SK-N-SH (cell line): ENCODE measurements around the gene HSPD1. TPM values are rescaled to one million over a fixed set of nuclear protein-coding genes. Genes with fewer than 3 reads are reported as not detected.

ENCODE experiments used
- CTCF ChIA-PET: fragments of 300-600, 350-600 bp; formaldehyde crosslinking; extraction: SDS; loops from one replicate; lab custom pipeline; 2021; lab: Yijun Ruan, JAX
- POLR2A ChIA-PET: fragments of 350-600 bp; sonication (Branson Sonifier 250); formaldehyde crosslinking; extraction: SDS; loops from one replicate; lab custom pipeline; 2020; ENCODE audit warnings: antibody characterized with exemption, inconsistent platforms; lab: Yijun Ruan, JAX
- DNase-seq: peaks from one replicate; pipeline ENCODE4 v3.0.0; 2012
- H2AFZ ChIP-seq: fragments of 200-600 bp; sonication (generic); 2 replicates; pipeline ENCODE4 v1.8.1; 2016; ENCODE audit warnings: antibody characterized with exemption, mild to moderate bottlenecking, low read depth
- H3F3A ChIP-seq: fragments of 200-600 bp; sonication (generic); replicated peaks from 2 replicates; pipeline ENCODE3; 2016; ENCODE audit warnings: antibody characterized with exemption, mild to moderate bottlenecking; ENCODE audit not compliant: insufficient read depth
- H3K27ac ChIP-seq, 2 experiments: fragments of 200-500 bp in 1 of 2; fragments of 200-600 bp in 1 of 2; sonication (Bioruptor generic) in 1 of 2; sonication (generic), shearing (Covaris generic) in 1 of 2; 2 replicates each; pipeline versions ENCODE4 v1.5.1 to v1.6.1; 2014 to 2016; ENCODE audit warnings: low read depth in 2 of 2, inconsistent platforms in 1 of 2, low read length in 1 of 2, mild to moderate bottlenecking in 1 of 2, mixed read lengths in 1 of 2
- H3K27me3 ChIP-seq: fragments of 200-600 bp; sonication (generic), shearing (Covaris generic); 2 replicates; pipeline ENCODE4 v1.6.1; 2016; ENCODE audit warnings: mixed run types; ENCODE audit not compliant: insufficient read depth
- H3K36me3 ChIP-seq, 2 experiments: fragments of 200-500 bp in 1 of 2; fragments of 200-600 bp in 1 of 2; sonication (Bioruptor generic) in 1 of 2; sonication (generic) in 1 of 2; replicated peaks in 1 of 2; 2 replicates each; pipeline versions ENCODE3 to v1.5.1; 2014 to 2016; ENCODE audit warnings: low read length in 1 of 2, mild to moderate bottlenecking in 1 of 2; ENCODE audit not compliant: insufficient read depth in 2 of 2, control insufficient read depth in 1 of 2
- H3K4me1 ChIP-seq, 2 experiments: fragments of 200-500 bp in 1 of 2; fragments of 200-600 bp in 1 of 2; sonication (Bioruptor generic) in 1 of 2; sonication (generic), shearing (Covaris generic) in 1 of 2; 2 replicates each; pipeline versions ENCODE4 v1.5.1 to v1.6.1; 2014 to 2016; ENCODE audit warnings: low read depth in 1 of 2, low read length in 1 of 2, mixed run types in 1 of 2; ENCODE audit not compliant: insufficient read depth in 2 of 2, control insufficient read depth in 1 of 2
- H3K4me2 ChIP-seq: fragments of 200-600 bp; sonication (generic), shearing (Covaris generic); 2 replicates; pipeline ENCODE4 v1.6.1; 2017; ENCODE audit warnings: mixed run types
- H3K4me3 ChIP-seq, 2 experiments: fragments of 200-500 bp in 1 of 2; fragments of 200-600 bp in 1 of 2; sonication (Bioruptor generic) in 1 of 2; sonication (generic), shearing (Covaris generic) in 1 of 2; 2 replicates each; pipeline versions ENCODE4 v1.5.1 to v1.8.1; 2014 to 2016; ENCODE audit warnings: low read depth in 2 of 2, inconsistent platforms in 1 of 2, low read length in 1 of 2, mild to moderate bottlenecking in 1 of 2, mixed read lengths in 1 of 2, moderate library complexity in 1 of 2
- H3K79me2 ChIP-seq: fragments of 200-600 bp; sonication (generic); 2 replicates; pipeline ENCODE4 v1.8.1; 2017; ENCODE audit warnings: mild to moderate bottlenecking; ENCODE audit not compliant: insufficient read depth
- H3K9ac ChIP-seq: fragments of 200-600 bp; sonication (generic); 2 replicates; pipeline ENCODE4 v1.6.1; 2017; ENCODE audit warnings: mixed run types
- H3K9me2 ChIP-seq: fragments of 200-600 bp; sonication (generic); 2 replicates; pipeline ENCODE4 v1.6.1; 2017; ENCODE audit warnings: mixed run types
- H3K9me3 ChIP-seq: fragments of 200-600 bp; sonication (generic); 2 replicates; pipeline ENCODE4 v1.6.1; 2017; ENCODE audit warnings: mixed run types, mild to moderate bottlenecking, moderate library complexity
- H4K20me1 ChIP-seq: fragments of 200-600 bp; sonication (generic); 2 replicates; pipeline ENCODE4 v1.6.1; 2017; ENCODE audit warnings: mild to moderate bottlenecking, mixed run types; ENCODE audit not compliant: insufficient read depth
- CTCF ChIP-seq: fragments of 200-600 bp; sonication (generic); IDR thresholded peaks from 2 replicates; pipeline ENCODE4 v1.6.1; 2017; ENCODE audit warnings: antibody characterized with exemption, mild to moderate bottlenecking, moderate library complexity
- FOSL2 ChIP-seq: IDR thresholded peaks from 2 replicates; pipeline ENCODE4 v1.4.0; 2012; ENCODE audit warnings: low read depth, mild to moderate bottlenecking, moderate library complexity, borderline replicate concordance
- FOXJ3 ChIP-seq: sonication (generic); formaldehyde crosslinking; IDR thresholded peaks from 2 replicates; pipeline ENCODE4 v1.5.1; 2020; ENCODE audit warnings: mild to moderate bottlenecking, missing genetic modification reagents
- JUND ChIP-seq: IDR thresholded peaks from 2 replicates; pipeline ENCODE4 v1.4.0; 2012
- MAX ChIP-seq: IDR thresholded peaks from 2 replicates; pipeline ENCODE4 v1.4.0; 2012; ENCODE audit warnings: low read depth
- NFIC ChIP-seq: IDR thresholded peaks from 2 replicates; pipeline ENCODE4 v1.4.0; 2012; ENCODE audit warnings: borderline replicate concordance
- POLR2AphosphoS5 ChIP-seq: IDR thresholded peaks from 2 replicates; pipeline ENCODE4 v1.6.1; 2012; ENCODE audit warnings: low read depth, low read length
- RCOR1 ChIP-seq: fragments of 150-350 bp; IDR thresholded peaks from 2 replicates; pipeline ENCODE4 v1.6.1; 2017; ENCODE audit warnings: antibody characterized with exemption, low read length
- SIN3A ChIP-seq: IDR thresholded peaks from 2 replicates; pipeline ENCODE4 v1.6.1; 2012; ENCODE audit warnings: low read depth, mild to moderate bottlenecking, low read length, moderate library complexity, borderline replicate concordance
- SMC3 ChIP-seq: IDR thresholded peaks from 2 replicates; pipeline ENCODE4 v1.6.1; 2012; ENCODE audit warnings: low read depth, low read length, improper control_type of control experiment
- TCF12 ChIP-seq: IDR thresholded peaks from 2 replicates; pipeline ENCODE4 v1.4.0; 2012
- TEAD4 ChIP-seq: IDR thresholded peaks from 2 replicates; pipeline ENCODE4 v1.4.0; 2012; ENCODE audit warnings: mild to moderate bottlenecking, borderline replicate concordance; ENCODE audit not compliant: insufficient read depth
- USF1 ChIP-seq: IDR thresholded peaks from 2 replicates; pipeline ENCODE4 v1.4.0; 2012; ENCODE audit warnings: low read depth, borderline replicate concordance
- ZBTB33 ChIP-seq: IDR thresholded peaks from 2 replicates; pipeline ENCODE4 v1.4.0; 2012; ENCODE audit warnings: low read depth, borderline replicate concordance
- WGBS: methylation state at CpG from one replicate; pipeline ENCODE4 v1.1.6; 2017; ENCODE audit warnings: low lambda C conversion rate; 5-methylcytosine and 5-hydroxymethylcytosine counted together
- polyA plus RNA-seq, 3 experiments: library from polyadenylated mRNA; depleted of rRNA; stranded (reverse); fragments of >200 nt; gene quantifications; 2 replicates each; pipeline ENCODE4 v1.2.3, GENCODE V29; 2012
- TF ChIP-seq, protein P1 (sequence below): fragments of 150-350 bp; IDR thresholded peaks from 2 replicates; pipeline ENCODE4 v1.6.1; 2017; ENCODE audit warnings: antibody characterized with exemption, low read length, low read depth, borderline replicate concordance

Gene HSPD1
- polyA plus RNA-seq, 1 of the 3 experiments (the other 2 are of a cell fraction): 212 TPM

- TF ChIP-seq MAX: no peak
- no peak for TF ChIP-seq SIN3A
- TF ChIP-seq RCOR1: no peak
- TF ChIP-seq FOSL2: no peak
- no peak for TF ChIP-seq CTCF
- no peak for TF ChIP-seq POLR2AphosphoS5
- no peak for TF ChIP-seq FOXJ3 (CRISPR knock-in tag)
Measured at GRCh38 chr2:197539734-197540133, 40.1 kb upstream of the HSPD1 start.

GRCh38 chr2:197538412-197538811 lies 38.8 kb upstream of the HSPD1 start:
- no peak overlapping the region for H2AFZ ChIP-seq
- DNase-seq: no peak
- H3K9me2 ChIP-seq: no peaks in the 10 kb centered on the region
- no peaks in the 10 kb centered on the region for H3K27me3 ChIP-seq
- no peak overlapping the region for H3K4me2 ChIP-seq
- peaks cover 27 to 67% of the 10 kb centered on the region in 2 experiments for H3K36me3 ChIP-seq
- H3K79me2 ChIP-seq: peaks cover 78% of the 10 kb centered on the region
- no peak overlapping the region for H3K4me3 ChIP-seq
- no peak overlapping the region for H3K9ac ChIP-seq
- H3K27ac ChIP-seq: no peak overlapping the region; a peak in 1 of 4 replicates
- no peaks in the 10 kb centered on the region for H3K9me3 ChIP-seq
- ChIA-PET POLR2A (no interaction called here), CTCF (no interaction called here)
- H4K20me1 ChIP-seq: peaks cover 21% of the 10 kb centered on the region
- H3K4me1 ChIP-seq: peaks cover 0 to 5% of the 10 kb centered on the region in 2 experiments; a peak in 1 of 4 replicates
- WGBS: 78% methylated on average over 2 of the region's 2 CpGs
- no peak for TF ChIP-seq NFIC
- no peak for TF ChIP-seq SMC3
- no peak for TF ChIP-seq TEAD4
- no peak for TF ChIP-seq ZBTB33
- no peak for TF ChIP-seq FOXJ3 (CRISPR knock-in tag)
- no peak for TF ChIP-seq TCF12
- TF ChIP-seq MAX: no peak
- TF ChIP-seq, protein P1, sequence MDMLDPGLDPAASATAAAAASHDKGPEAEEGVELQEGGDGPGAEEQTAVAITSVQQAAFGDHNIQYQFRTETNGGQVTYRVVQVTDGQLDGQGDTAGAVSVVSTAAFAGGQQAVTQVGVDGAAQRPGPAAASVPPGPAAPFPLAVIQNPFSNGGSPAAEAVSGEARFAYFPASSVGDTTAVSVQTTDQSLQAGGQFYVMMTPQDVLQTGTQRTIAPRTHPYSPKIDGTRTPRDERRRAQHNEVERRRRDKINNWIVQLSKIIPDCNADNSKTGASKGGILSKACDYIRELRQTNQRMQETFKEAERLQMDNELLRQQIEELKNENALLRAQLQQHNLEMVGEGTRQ: no peak
- TF ChIP-seq JUND: no peak
- no peak for TF ChIP-seq SIN3A
- no peak for TF ChIP-seq USF1
- H3F3A ChIP-seq: peaks cover 4% of the 10 kb centered on the region

More at GRCh38 chr2:197539734-197540133, 40.1 kb upstream of the HSPD1 start:
- Histone ChIP-seq H3K9me3 (no peaks in the 10 kb centered on the region), H3K27ac (no peak overlapping the region), H3F3A (no peaks in the 10 kb centered on the region), H2AFZ (no peak overlapping the region), H3K4me2 (no peak overlapping the region), H3K4me1 (peaks cover 0 to 5% of the 10 kb centered on the region in 2 experiments; a peak in 1 of 4 replicates), H3K79me2 (peaks cover 77% of the 10 kb centered on the region), H3K4me3 (no peak overlapping the region), H3K9me2 (no peaks in the 10 kb centered on the region), H3K27me3 (no peaks in the 10 kb centered on the region), H3K36me3 (peaks cover 28 to 79% of the 10 kb centered on the region in 2 experiments), H4K20me1 (peaks cover 10% of the 10 kb centered on the region), H3K9ac (no peak overlapping the region)
- CTCF ChIA-PET: interaction anchor here (1.1 kb wide), 1 partner anchor 26 kb away, joined by 3 read pairs; no protein-coding TSS in a partner anchor
- DNase-seq: no peak
- 72% methylated on average over 1 of the region's 1 CpG for WGBS
- POLR2A ChIA-PET: no interaction called here
